ENCODE measurements around the gene FUT2.

- TF ChIP-seq EZH2 (IDR thresholded peaks at IDR 0.05; ENCODE audit: insufficient read depth, poor library complexity, severe bottlenecking) (no peak), EZH2phosphoT487 (IDR thresholded peaks at IDR 0.05; ENCODE audit: insufficient read depth, low read depth) (no peak)
Measured at GRCh38 chr19:48750351-48750750, 54.6 kb downstream of the FUT2 start.
